GM12892 (cell line): ENCODE measurements around the gene SLFN14.

Source experiments
- POLR2A ChIP-seq: IDR thresholded peaks from 2 replicates; pipeline ENCODE4 v1.6.1; 2011; ENCODE audit warnings: low read depth, low read length, control low read depth
- POLR2AphosphoS5 ChIP-seq: IDR thresholded peaks from 2 replicates; pipeline ENCODE4 v1.6.1; 2011; ENCODE audit warnings: low read depth, low read length, control low read depth
- TAF1 ChIP-seq: IDR thresholded peaks from 2 replicates; pipeline ENCODE4 v1.6.1; 2011; ENCODE audit warnings: low read depth, mild to moderate bottlenecking, control low read depth, low read length, borderline replicate concordance

DNA sequence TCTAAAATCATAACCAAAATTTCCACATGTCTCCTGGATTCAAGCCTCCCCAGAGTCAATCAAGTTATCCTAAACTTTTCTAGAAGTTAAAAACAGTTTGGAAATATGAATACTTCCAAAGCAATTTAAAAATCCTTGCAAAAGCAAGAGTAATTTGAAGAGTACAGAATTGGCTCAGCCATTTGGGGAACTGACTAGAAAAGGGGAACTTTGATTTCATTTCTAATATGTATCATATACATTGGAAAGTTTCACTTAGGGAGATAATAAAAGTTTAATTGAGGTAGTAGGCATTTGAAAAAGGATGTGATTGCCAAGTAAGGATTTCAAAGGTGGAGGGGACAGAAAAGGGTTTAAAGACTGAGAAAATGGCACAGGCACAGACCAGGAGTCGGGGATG is 14.1 kb downstream of the SLFN14 start:
- no peak for TF ChIP-seq POLR2AphosphoS5
- TF ChIP-seq TAF1 = no peak
- TF ChIP-seq POLR2A = no peak
